H1 (cell line): ENCODE measurements around the gene PHOSPHO2. TPM values are rescaled to one million over a fixed set of nuclear protein-coding genes. Genes with fewer than 3 reads are reported as not detected.

Experiments
- CTCF ChIA-PET: fragments of 300-600 bp; sonication (Branson Sonifier 250); formaldehyde crosslinking; loops from one replicate; lab custom pipeline; 2021; ENCODE audit not compliant: partially characterized antibody; lab: Charles Lee
- POLR2A ChIA-PET: fragments of 300-600 bp; sonication (Branson Sonifier 250); formaldehyde crosslinking; loops from one replicate; lab custom pipeline; 2021; ENCODE audit warnings: inconsistent platforms; ENCODE audit not compliant: partially characterized antibody; lab: Charles Lee
- DNase-seq, 2 experiments: peaks; one replicate each; pipeline versions ENCODE4 v3.0.0 to v3.0.0-alpha.2; 2010 to 2022; ENCODE audit warnings: low spot score in 2 of 2, low read depth in 1 of 2, mixed read lengths in 1 of 2
- FAIRE-seq: peaks from 2 replicates; lab custom pipeline; 2011; peaks lifted over from hg19 to GRCh38; lab: Jason Lieb, UNC
- H2AFZ ChIP-seq: 2 replicates; pipeline ENCODE4 v1.8.1; 2012; ENCODE audit warnings: low read length, inconsistent platforms
- H2AK5ac ChIP-seq: 2 replicates; pipeline ENCODE4 v1.6.1; 2013; ENCODE audit warnings: low read depth, low read length
- H2BK120ac ChIP-seq: replicated peaks from 2 replicates; pipeline ENCODE3; 2013; ENCODE audit warnings: low read depth, low read length, inconsistent platforms
- H2BK12ac ChIP-seq: 2 replicates; pipeline ENCODE4 v1.6.1; 2013; ENCODE audit warnings: low read depth, low read length
- H2BK15ac ChIP-seq: 2 replicates; pipeline ENCODE4 v1.6.1; 2013; ENCODE audit warnings: low read length
- H2BK20ac ChIP-seq: 2 replicates; pipeline ENCODE4 v1.6.1; 2013; ENCODE audit warnings: low read length
- H2BK5ac ChIP-seq: 2 replicates; pipeline ENCODE4 v1.6.1; 2013; ENCODE audit warnings: low read depth, low read length
- H3K14ac ChIP-seq: 2 replicates; pipeline ENCODE4 v1.6.1; 2013; ENCODE audit warnings: inconsistent platforms; ENCODE audit not compliant: insufficient read length
- H3K18ac ChIP-seq: 2 replicates; pipeline ENCODE4 v1.6.1; 2013; ENCODE audit warnings: low read length; ENCODE audit errors: extremely low read depth
- H3K23ac ChIP-seq: 2 replicates; pipeline ENCODE4 v1.6.1; 2013; ENCODE audit warnings: inconsistent platforms; ENCODE audit not compliant: insufficient read length
- H3K23me2 ChIP-seq: 2 replicates; pipeline ENCODE4 v1.6.1; 2013; ENCODE audit warnings: low read depth, low read length
- H3K27ac ChIP-seq: 2 replicates; pipeline ENCODE4 v1.6.1; 2011; ENCODE audit warnings: low read depth, low read length, inconsistent platforms
- H3K27me3 ChIP-seq, 4 experiments: replicated peaks in 1 of 4; 1 replicate in 1 of 4; 2 replicates in 3 of 4; pipeline versions ENCODE4 v1.6.1 to v1.8.1; 2011 to 2013; ENCODE audit warnings: low read length in 3 of 4, mild to moderate bottlenecking in 3 of 4, inconsistent platforms in 2 of 4, mixed read lengths in 2 of 4, moderate library complexity in 1 of 4; ENCODE audit not compliant: control insufficient read depth in 3 of 4, insufficient read depth in 3 of 4; ENCODE audit errors: extremely low read depth in 1 of 4
- H3K36me3 ChIP-seq, 4 experiments: 2 replicates each; pipeline versions ENCODE4 v1.6.1 to v1.8.1; 2011 to 2013; ENCODE audit warnings: mild to moderate bottlenecking in 4 of 4, low read length in 3 of 4, moderate library complexity in 2 of 4, control low read depth in 1 of 4, inconsistent platforms in 1 of 4; ENCODE audit not compliant: insufficient read depth in 4 of 4, control insufficient read depth in 2 of 4
- H3K4ac ChIP-seq: replicated peaks from 2 replicates; pipeline ENCODE3; 2013; ENCODE audit warnings: low read length, low read depth, mixed read lengths, inconsistent platforms; ENCODE audit not compliant: insufficient read length
- H3K4me1 ChIP-seq, 4 experiments: replicated peaks in 1 of 4; 1 replicate in 1 of 4; 2 replicates in 3 of 4; pipeline versions ENCODE4 v1.6.1 to v1.8.1; 2011 to 2013; ENCODE audit warnings: low read length in 3 of 4, inconsistent platforms in 2 of 4, mixed read lengths in 1 of 4; ENCODE audit not compliant: insufficient read depth in 4 of 4, control insufficient read depth in 3 of 4
- H3K4me2 ChIP-seq, 2 experiments: 2 replicates each; pipeline versions ENCODE4 v1.6.1 to v1.8.1; 2011 to 2013; ENCODE audit warnings: low read depth in 2 of 2, low read length in 2 of 2, control low read depth in 1 of 2, inconsistent platforms in 1 of 2, mild to moderate bottlenecking in 1 of 2; ENCODE audit not compliant: insufficient read depth in 1 of 2
- H3K4me3 ChIP-seq, 4 experiments: fragments of 200-600, 300-600 bp in 1 of 4; sonication (generic), shearing (Covaris generic), sonication (Bioruptor Twin) in 1 of 4; 2 replicates each; pipeline versions ENCODE4 v1.5.1 to v1.8.1; 2011 to 2016; ENCODE audit warnings: low read length in 4 of 4, low read depth in 3 of 4, control low read depth in 2 of 4, inconsistent platforms in 2 of 4, mild to moderate bottlenecking in 2 of 4, mixed read lengths in 1 of 4, moderate library complexity in 1 of 4; ENCODE audit not compliant: insufficient read depth in 2 of 4; ENCODE audit errors: extremely low read depth in 1 of 4
- H3K56ac ChIP-seq: replicated peaks from 2 replicates; pipeline ENCODE3; 2013; ENCODE audit warnings: low read depth, mild to moderate bottlenecking, mixed read lengths, low read length, inconsistent platforms; ENCODE audit not compliant: insufficient read length
- H3K79me1 ChIP-seq: 2 replicates; pipeline ENCODE4 v1.6.1; 2013; ENCODE audit warnings: low read depth, low read length, control low read depth
- H3K79me2 ChIP-seq, 2 experiments: 2 replicates each; pipeline versions ENCODE4 v1.6.1 to v1.8.1; 2012 to 2013; ENCODE audit warnings: low read length in 2 of 2, mild to moderate bottlenecking in 2 of 2, inconsistent platforms in 1 of 2; ENCODE audit not compliant: insufficient read depth in 2 of 2, control insufficient read depth in 1 of 2
- H3K9ac ChIP-seq, 4 experiments: replicated peaks in 1 of 4; 1 replicate in 1 of 4; 2 replicates in 3 of 4; pipeline versions ENCODE4 v1.6.1 to v1.8.1; 2011 to 2013; ENCODE audit warnings: low read depth in 3 of 4, low read length in 3 of 4, control low read depth in 2 of 4, mild to moderate bottlenecking in 2 of 4, moderate library complexity in 2 of 4, inconsistent platforms in 1 of 4; ENCODE audit errors: extremely low read depth in 1 of 4
- H3K9me3 ChIP-seq, 2 experiments: 2 replicates each; pipeline versions ENCODE4 v1.6.1 to v1.8.1; 2012 to 2013; ENCODE audit warnings: mild to moderate bottlenecking in 2 of 2, moderate library complexity in 2 of 2, control low read depth in 1 of 2, inconsistent platforms in 1 of 2, low read depth in 1 of 2, low read length in 1 of 2, mixed read lengths in 1 of 2; ENCODE audit not compliant: insufficient read depth in 2 of 2
- H4K20me1 ChIP-seq, 2 experiments: replicated peaks in 1 of 2; 2 replicates each; pipeline versions ENCODE3 to v1.8.1; 2011 to 2013; ENCODE audit warnings: inconsistent platforms in 2 of 2, low read length in 2 of 2, mild to moderate bottlenecking in 1 of 2; ENCODE audit not compliant: insufficient read depth in 2 of 2, control insufficient read depth in 1 of 2
- H4K5ac ChIP-seq: 2 replicates; pipeline ENCODE4 v1.6.1; 2013; ENCODE audit warnings: low read length, low read depth, mixed read lengths, inconsistent platforms; ENCODE audit not compliant: insufficient read length
- H4K8ac ChIP-seq: 2 replicates; pipeline ENCODE4 v1.8.0; 2013; ENCODE audit warnings: mild to moderate bottlenecking, moderate library complexity, low read length, inconsistent platforms; ENCODE audit not compliant: insufficient read depth; ENCODE audit errors: extremely low read depth
- H4K91ac ChIP-seq: replicated peaks from 2 replicates; pipeline ENCODE3; 2013; ENCODE audit warnings: low read length, mixed read lengths, inconsistent platforms; ENCODE audit not compliant: insufficient read length
- ATF2 ChIP-seq: IDR thresholded peaks from 2 replicates; pipeline ENCODE4 v1.6.1; 2012; ENCODE audit warnings: low read length, inconsistent platforms
- BCL11A ChIP-seq, 2 experiments: IDR thresholded peaks; one replicate each; pipeline ENCODE4 v1.6.1; 2011; ENCODE audit warnings: low read depth in 2 of 2, low read length in 2 of 2, mild to moderate bottlenecking in 2 of 2
- CBX5 ChIP-seq: fragments of 300-800, 300-1000 bp; sonication (generic); IDR thresholded peaks from 2 replicates; pipeline ENCODE4 v1.7.1; 2016; ENCODE audit warnings: antibody characterized with exemption, low read length, low read depth
- CHD2 ChIP-seq: IDR thresholded peaks from 2 replicates; pipeline ENCODE4 v1.6.1; 2012; ENCODE audit warnings: low read length, improper control_type of control experiment
- CREB1 ChIP-seq: IDR thresholded peaks from 2 replicates; pipeline ENCODE4 v1.6.1; 2012; ENCODE audit warnings: inconsistent platforms
- HDAC6 ChIP-seq: IDR thresholded peaks from one replicate; pipeline ENCODE4 v1.7.1; 2012; ENCODE audit warnings: low read depth, mild to moderate bottlenecking, inconsistent platforms, low read length, moderate library complexity
- JUN ChIP-seq: IDR thresholded peaks from 2 replicates; pipeline ENCODE4 v1.6.1; 2011; ENCODE audit warnings: low read depth, mild to moderate bottlenecking, improper control_type of control experiment, low read length
- KDM4A ChIP-seq: IDR thresholded peaks from one replicate; pipeline ENCODE4 v1.7.1; 2012; ENCODE audit warnings: low read depth, mild to moderate bottlenecking, moderate library complexity, low read length, inconsistent platforms; ENCODE audit not compliant: severe bottlenecking
- RBBP5 ChIP-seq: IDR thresholded peaks from 2 replicates; pipeline ENCODE4 v1.7.1; 2012; ENCODE audit warnings: low read depth, mild to moderate bottlenecking, inconsistent platforms, low read length, moderate library complexity, borderline replicate concordance
- SAP30 ChIP-seq: fragments of 300-600 bp; sonication (generic); IDR thresholded peaks from 2 replicates; pipeline ENCODE4 v1.7.1; 2012; ENCODE audit warnings: low read length, moderate library complexity, mild to moderate bottlenecking, inconsistent platforms; ENCODE audit not compliant: insufficient read depth, insufficient replicate concordance
- TEAD4 ChIP-seq: IDR thresholded peaks from 2 replicates; pipeline ENCODE4 v1.6.1; 2012; ENCODE audit warnings: low read depth, low read length, inconsistent platforms, mixed read lengths
- USF2 ChIP-seq: IDR thresholded peaks from 2 replicates; pipeline ENCODE4 v1.6.1; 2011; ENCODE audit warnings: low read length, improper control_type of control experiment
- WGBS, 2 experiments: shearing (Covaris generic) in 1 of 2; methylation state at CpG; one replicate each; pipeline versions ENCODE4 v1.1.6 to v1.1.7; 2013 to 2015; ENCODE audit warnings: low lambda C conversion rate in 2 of 2, mixed read lengths in 2 of 2, inconsistent platforms in 1 of 2, low coverage in 1 of 2, missing lambda C conversion rate in 1 of 2; ENCODE audit not compliant: insufficient replicate concordance in 2 of 2, insufficient coverage in 1 of 2, insufficient read length in 1 of 2; ENCODE audit errors: extremely low coverage in 1 of 2, missing lambda C conversion rate in 1 of 2; 5-methylcytosine and 5-hydroxymethylcytosine counted together
- polyA plus RNA-seq, 7 experiments: library from polyadenylated mRNA; depleted of rRNA in 3 of 7; stranded (reverse) in 5 of 7; unstranded in 2 of 7; fragments of >200 nt in 5 of 7; fragments of 200-250 nt in 2 of 7; gene quantifications; 1 replicate in 5 of 7; 2 replicates in 1 of 7; 4 replicates in 1 of 7; pipeline versions ENCODE4 v1.2.1 to v1.2.3, GENCODE V29; 2011 to 2013; ENCODE audit warnings: missing spikeins in 2 of 7, mixed read lengths in 2 of 7
- total RNA-seq: library from RNA; stranded (reverse); fragmentation: NEBNext Ultra II Directional; extraction: Animal tissue kit (Norgen Biotek cat#: 25700); gene quantifications from 2 replicates; pipeline ENCODE4 v1.2.1, GENCODE V29; 2021

The PHOSPHO2 gene
- total and polyA plus RNA-seq, 2 of the 8 experiments (the other 6 are each of a cell fraction or from before 2014, with no cell fraction given): 2.4 to 8.5 TPM

GRCh38 chr2:169721016-169721415, 26.7 kb downstream of the PHOSPHO2 start:
- Histone ChIP-seq H3K18ac (no peak overlapping the region), H3K23ac (no peak overlapping the region), H2BK5ac (no peak overlapping the region), H3K27me3 (no peaks in the 10 kb centered on the region), H4K20me1 (no peaks in the 10 kb centered on the region), H4K5ac (no peak overlapping the region), H3K9ac (no peak overlapping the region), H3K4me3 (no peak overlapping the region), H3K36me3 (no peaks in the 10 kb centered on the region), H3K4me1 (no peaks in the 10 kb centered on the region), H3K27ac (no peak overlapping the region), H2BK120ac (no peak overlapping the region), H3K9me3 (no peaks in the 10 kb centered on the region), H4K91ac (no peak overlapping the region), H2AFZ (no peak overlapping the region), H3K4ac (no peak overlapping the region), H3K79me1 (no peaks in the 10 kb centered on the region), H2BK15ac (no peak overlapping the region), H2AK5ac (no peak overlapping the region), H2BK12ac (no peak overlapping the region), H3K4me2 (no peak overlapping the region), H4K8ac (no peak overlapping the region), H3K14ac (no peak overlapping the region), H3K23me2 (no peaks in the 10 kb centered on the region), H3K56ac (no peak overlapping the region), H3K79me2 (no peaks in the 10 kb centered on the region), H2BK20ac (no peak overlapping the region)
- CTCF ChIA-PET: interaction anchor here (1.1 kb wide), 1 partner anchor 22 kb away, joined by 3 read pairs; no protein-coding TSS in a partner anchor
- WGBS, 2 experiments: 82% methylated on average over 3 of the region's 3 CpGs; no CpG with 5 or more reads in 1 of the 2 experiments
- POLR2A ChIA-PET: no interaction called here
- no peak for FAIRE-seq
- no peak for DNase-seq
- TF ChIP-seq ATF2 (no peak), TEAD4 (no peak), BCL11A (IDR thresholded peaks at IDR 0.05; ENCODE audit: low read depth in 2 of 2, low read length in 2 of 2) (no peak), CBX5 (no peak), JUN (no peak), CHD2 (no peak), RBBP5 (no peak), CREB1 (no peak), HDAC6 (no peak), KDM4A (no peak), USF2 (no peak), SAP30 (no peak)
